Neutrophil (primary cell): ENCODE results near the gene CSDE1.

ENCODE experiments used
- H3K27ac ChIP-seq: fragments of 200-600 bp; sonication (generic); 2 replicates; pipeline ENCODE4 v1.5.1; 2016; ENCODE audit warnings: mild to moderate bottlenecking, moderate library complexity
- H3K27me3 ChIP-seq: fragments of 200-600 bp; sonication (generic); 2 replicates; pipeline ENCODE4 v1.6.0; 2016; ENCODE audit warnings: mild to moderate bottlenecking
- H3K36me3 ChIP-seq: fragments of 200-600 bp; sonication (generic); 2 replicates; pipeline ENCODE4 v1.5.1; 2017
- H3K4me1 ChIP-seq, 2 experiments: fragments of 200-600 bp in 1 of 2; sonication (generic) in 1 of 2; 1 replicate in 1 of 2; 2 replicates in 1 of 2; pipeline versions ENCODE4 v1.5.1 to v1.6.1; 2013 to 2016; ENCODE audit warnings: low read depth in 1 of 2, low read length in 1 of 2, mild to moderate bottlenecking in 1 of 2, moderate library complexity in 1 of 2; ENCODE audit not compliant: control insufficient read depth in 1 of 2, insufficient read depth in 1 of 2
- H3K4me3 ChIP-seq, 2 experiments: fragments of 200-600 bp in 1 of 2; sonication (generic) in 1 of 2; 1 replicate in 1 of 2; 2 replicates in 1 of 2; pipeline ENCODE4 v1.5.1; 2013 to 2016; ENCODE audit warnings: low read depth in 1 of 2, low read length in 1 of 2, mild to moderate bottlenecking in 1 of 2, moderate library complexity in 1 of 2
- H3K9me3 ChIP-seq: fragments of 200-600 bp; sonication (generic); 2 replicates; pipeline ENCODE4 v1.5.1; 2016
- CTCF ChIP-seq: fragments of 200-600 bp; sonication (generic); IDR thresholded peaks from 2 replicates; pipeline ENCODE4 v1.5.1; 2016; ENCODE audit warnings: antibody characterized with exemption

The CSDE1 gene

DNA sequence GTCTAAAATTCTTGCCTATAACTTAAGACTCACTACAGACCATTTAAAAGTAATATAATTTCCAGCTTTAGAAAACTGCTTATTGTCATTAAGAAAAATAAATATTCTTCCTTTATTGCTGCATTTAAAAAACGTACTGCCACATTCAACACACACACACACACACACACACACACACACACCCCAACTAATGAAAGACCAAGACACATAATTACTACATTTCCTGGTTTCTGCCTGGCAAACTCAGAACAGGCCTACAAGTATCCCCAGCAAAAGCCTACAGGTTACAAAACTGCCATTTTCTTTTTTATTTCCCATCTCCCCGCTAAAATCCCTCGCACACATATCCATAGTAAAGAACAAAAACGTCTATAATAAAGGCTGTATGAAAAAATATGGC is 89.4 kb downstream of the CSDE1 start:
- no peak overlapping the region for H3K27ac ChIP-seq
- peaks cover 57% of the 10 kb centered on the region for H3K27me3 ChIP-seq
- no peaks in the 10 kb centered on the region for H3K9me3 ChIP-seq
- TF ChIP-seq CTCF, result no peak
- no peak overlapping the region for H3K4me3 ChIP-seq
- H3K36me3 ChIP-seq, result no peaks in the 10 kb centered on the region
- H3K4me1 ChIP-seq, result peaks cover 11 to 27% of the 10 kb centered on the region in 2 experiments

DNA sequence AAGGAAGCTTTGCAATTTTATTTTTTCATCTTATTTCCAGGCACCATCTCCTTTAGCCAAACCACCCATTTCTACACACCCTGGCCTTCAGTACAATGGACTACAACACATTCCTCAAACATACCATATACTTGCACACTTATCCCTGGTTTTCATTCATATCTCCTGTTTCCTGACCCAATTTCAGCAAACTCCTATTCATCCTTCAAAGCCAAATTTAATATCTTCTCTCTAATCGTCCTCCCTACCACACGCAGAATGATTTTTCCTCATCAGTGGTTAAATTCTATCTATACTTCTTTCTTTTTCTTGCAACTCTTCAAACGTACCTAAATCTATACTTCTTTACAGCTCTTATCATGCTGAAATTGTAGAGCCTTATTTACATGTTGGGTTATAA is 90.8 kb downstream of the CSDE1 start:
- Histone ChIP-seq H3K27ac (no peak overlapping the region), H3K27me3 (peaks cover 45% of the 10 kb centered on the region), H3K9me3 (no peaks in the 10 kb centered on the region), H3K4me3 (no peak overlapping the region), H3K4me1 (peaks cover 11 to 27% of the 10 kb centered on the region in 2 experiments), H3K36me3 (no peaks in the 10 kb centered on the region)
- TF ChIP-seq CTCF, result no peak
